GM12892 (cell line): Measurements from ENCODE around the gene HAVCR1.

Experiments used
- POLR2A ChIP-seq: IDR thresholded peaks from 2 replicates; pipeline ENCODE4 v1.6.1; 2011; ENCODE audit warnings: low read depth, low read length, control low read depth
- POLR2AphosphoS5 ChIP-seq: IDR thresholded peaks from 2 replicates; pipeline ENCODE4 v1.6.1; 2011; ENCODE audit warnings: low read depth, low read length, control low read depth
- TAF1 ChIP-seq: IDR thresholded peaks from 2 replicates; pipeline ENCODE4 v1.6.1; 2011; ENCODE audit warnings: low read depth, mild to moderate bottlenecking, control low read depth, low read length, borderline replicate concordance

- TF ChIP-seq POLR2A (no peak), POLR2AphosphoS5 (no peak), TAF1 (no peak)
Measured at GRCh38 chr5:157066080-157066479, 7.2 kb upstream of the HAVCR1 start.
